PFSK-1 (cell line): ENCODE data around the gene NSL1.

Source experiments
- FOXP2 ChIP-seq: optimal IDR thresholded peaks from 2 replicates; pipeline ENCODE3; 2011; ENCODE audit warnings: borderline replicate concordance, control low read depth, inconsistent platforms; ENCODE audit not compliant: insufficient read depth; ENCODE audit errors: extremely low read length, extremely low read depth
- POLR2AphosphoS5 ChIP-seq: IDR thresholded peaks from 2 replicates; pipeline ENCODE4 v1.6.1; 2012; ENCODE audit warnings: low read depth, mild to moderate bottlenecking, control low read depth, low read length, moderate library complexity
- SIN3A ChIP-seq: IDR thresholded peaks from 2 replicates; pipeline ENCODE4 v1.6.1; 2012; ENCODE audit warnings: mild to moderate bottlenecking, low read length, moderate library complexity, borderline replicate concordance; ENCODE audit not compliant: insufficient read depth
- TAF1 ChIP-seq: IDR thresholded peaks from 2 replicates; pipeline ENCODE4 v1.6.1; 2012; ENCODE audit warnings: low read length, control low read depth, borderline replicate concordance; ENCODE audit not compliant: insufficient read depth
- TF ChIP-seq, protein P1 (sequence below), 2 experiments: IDR thresholded peaks; 2 replicates each; pipeline versions ENCODE4 v1.6.1 to v1.8.0; 2011 to 2012; ENCODE audit warnings: low read depth in 2 of 2, low read length in 2 of 2, control low read depth in 1 of 2, inconsistent platforms in 1 of 2, mild to moderate bottlenecking in 1 of 2, moderate library complexity in 1 of 2; ENCODE audit not compliant: insufficient read depth in 1 of 2

NSL1 gene

DNA sequence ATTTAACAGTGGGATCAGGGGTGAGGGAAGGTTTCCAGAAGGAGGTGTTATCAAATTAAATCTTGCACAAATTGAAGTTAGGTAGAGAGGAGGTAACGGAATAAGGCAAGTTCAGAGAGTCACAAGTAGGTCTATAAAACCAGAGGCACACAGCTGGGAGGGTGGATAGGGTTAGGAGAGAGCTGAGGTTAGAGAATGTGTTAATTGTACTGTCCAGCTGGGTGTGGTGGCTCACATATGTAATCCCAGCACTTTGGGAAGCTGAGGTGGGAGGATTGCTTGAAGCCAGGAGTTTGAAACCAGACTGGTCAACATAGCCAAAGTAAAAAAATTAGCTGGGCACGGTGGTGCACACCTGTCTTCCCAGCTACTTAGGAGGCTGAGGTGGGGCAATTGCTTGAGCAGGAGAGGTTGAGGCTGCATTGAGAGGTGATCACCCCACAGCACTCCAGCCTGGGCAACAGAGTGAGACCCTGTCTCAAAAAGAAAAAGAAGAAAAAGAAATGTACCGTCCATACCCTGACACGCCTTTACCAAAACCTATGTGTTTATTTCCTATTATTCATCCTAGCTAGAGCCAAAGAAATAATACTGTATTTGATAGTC lies 35.7 kb upstream of the NSL1 start:
- TF ChIP-seq POLR2AphosphoS5 (no peak), SIN3A (no peak), TAF1 (no peak), FOXP2 (no peak)
- TF ChIP-seq, protein P1, sequence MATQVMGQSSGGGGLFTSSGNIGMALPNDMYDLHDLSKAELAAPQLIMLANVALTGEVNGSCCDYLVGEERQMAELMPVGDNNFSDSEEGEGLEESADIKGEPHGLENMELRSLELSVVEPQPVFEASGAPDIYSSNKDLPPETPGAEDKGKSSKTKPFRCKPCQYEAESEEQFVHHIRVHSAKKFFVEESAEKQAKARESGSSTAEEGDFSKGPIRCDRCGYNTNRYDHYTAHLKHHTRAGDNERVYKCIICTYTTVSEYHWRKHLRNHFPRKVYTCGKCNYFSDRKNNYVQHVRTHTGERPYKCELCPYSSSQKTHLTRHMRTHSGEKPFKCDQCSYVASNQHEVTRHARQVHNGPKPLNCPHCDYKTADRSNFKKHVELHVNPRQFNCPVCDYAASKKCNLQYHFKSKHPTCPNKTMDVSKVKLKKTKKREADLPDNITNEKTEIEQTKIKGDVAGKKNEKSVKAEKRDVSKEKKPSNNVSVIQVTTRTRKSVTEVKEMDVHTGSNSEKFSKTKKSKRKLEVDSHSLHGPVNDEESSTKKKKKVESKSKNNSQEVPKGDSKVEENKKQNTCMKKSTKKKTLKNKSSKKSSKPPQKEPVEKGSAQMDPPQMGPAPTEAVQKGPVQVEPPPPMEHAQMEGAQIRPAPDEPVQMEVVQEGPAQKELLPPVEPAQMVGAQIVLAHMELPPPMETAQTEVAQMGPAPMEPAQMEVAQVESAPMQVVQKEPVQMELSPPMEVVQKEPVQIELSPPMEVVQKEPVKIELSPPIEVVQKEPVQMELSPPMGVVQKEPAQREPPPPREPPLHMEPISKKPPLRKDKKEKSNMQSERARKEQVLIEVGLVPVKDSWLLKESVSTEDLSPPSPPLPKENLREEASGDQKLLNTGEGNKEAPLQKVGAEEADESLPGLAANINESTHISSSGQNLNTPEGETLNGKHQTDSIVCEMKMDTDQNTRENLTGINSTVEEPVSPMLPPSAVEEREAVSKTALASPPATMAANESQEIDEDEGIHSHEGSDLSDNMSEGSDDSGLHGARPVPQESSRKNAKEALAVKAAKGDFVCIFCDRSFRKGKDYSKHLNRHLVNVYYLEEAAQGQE (IDR thresholded peaks at IDR 0.05; ENCODE audit: insufficient read depth in 1 of 2, low read depth in 2 of 2, low read length in 2 of 2): no peak

DNA sequence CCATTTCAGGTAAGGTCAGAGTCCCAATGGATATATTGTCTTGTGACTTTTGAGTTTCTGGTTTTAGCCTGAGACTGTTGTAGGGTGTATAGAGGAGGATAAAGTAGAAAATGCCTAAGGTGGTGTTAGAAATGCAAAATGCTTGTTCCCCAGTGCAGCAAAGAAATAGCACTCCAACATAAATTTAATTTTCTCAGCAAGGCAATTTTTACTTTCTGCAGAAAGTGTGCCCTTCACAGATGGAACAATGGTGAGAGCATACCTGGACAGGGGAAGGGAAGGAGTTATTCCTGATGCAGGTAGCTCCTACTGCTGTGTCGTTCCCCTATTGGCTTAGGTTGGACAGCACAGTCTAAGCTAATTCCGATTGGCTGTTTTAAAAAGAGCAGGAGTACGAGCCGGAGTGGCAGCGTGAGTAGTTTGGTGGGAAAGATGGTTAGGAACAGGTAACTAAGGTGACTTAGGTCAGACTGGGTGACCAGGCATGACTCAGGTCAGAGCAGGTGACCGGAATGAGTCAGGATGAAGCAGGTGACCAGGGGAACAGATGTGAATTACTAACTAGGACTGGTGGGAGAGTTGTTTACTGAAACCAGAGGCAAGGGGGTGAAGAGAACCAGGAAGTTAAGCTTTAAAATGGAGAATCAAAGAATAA lies 34.3 kb upstream of the NSL1 start:
- TF ChIP-seq FOXP2 (no peak), POLR2AphosphoS5 (no peak), TAF1 (no peak), SIN3A (no peak)
- TF ChIP-seq, protein P1 (IDR thresholded peaks at IDR 0.05; ENCODE audit: insufficient read depth in 1 of 2, low read depth in 2 of 2, low read length in 2 of 2): no peak

DNA sequence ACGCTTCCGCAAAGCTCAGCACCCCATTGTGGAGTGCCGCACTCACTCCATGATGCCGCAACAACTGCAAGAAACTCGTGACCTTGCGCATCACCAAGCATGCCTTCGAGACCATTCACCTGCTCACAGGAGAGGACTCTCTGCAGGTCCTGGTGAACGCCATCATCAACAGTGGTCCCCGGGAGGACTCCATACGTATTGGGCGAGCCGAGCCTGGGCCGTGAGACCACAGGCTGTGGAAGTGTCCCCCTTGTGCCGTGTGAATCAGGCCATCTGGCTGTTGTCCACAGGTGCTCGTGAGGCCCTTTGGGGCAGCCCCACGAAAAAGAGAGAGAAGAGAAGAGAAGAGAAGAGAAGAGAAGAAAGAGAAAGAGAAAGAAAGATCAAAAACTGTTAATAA lies 32.6 kb upstream of the NSL1 start:
- TF ChIP-seq FOXP2: no peak
- TF ChIP-seq TAF1: no peak
- TF ChIP-seq POLR2AphosphoS5: no peak
- TF ChIP-seq, protein P1 (IDR thresholded peaks at IDR 0.05; ENCODE audit: insufficient read depth in 1 of 2, low read depth in 2 of 2, low read length in 2 of 2): no peak
- TF ChIP-seq SIN3A: no peak

DNA sequence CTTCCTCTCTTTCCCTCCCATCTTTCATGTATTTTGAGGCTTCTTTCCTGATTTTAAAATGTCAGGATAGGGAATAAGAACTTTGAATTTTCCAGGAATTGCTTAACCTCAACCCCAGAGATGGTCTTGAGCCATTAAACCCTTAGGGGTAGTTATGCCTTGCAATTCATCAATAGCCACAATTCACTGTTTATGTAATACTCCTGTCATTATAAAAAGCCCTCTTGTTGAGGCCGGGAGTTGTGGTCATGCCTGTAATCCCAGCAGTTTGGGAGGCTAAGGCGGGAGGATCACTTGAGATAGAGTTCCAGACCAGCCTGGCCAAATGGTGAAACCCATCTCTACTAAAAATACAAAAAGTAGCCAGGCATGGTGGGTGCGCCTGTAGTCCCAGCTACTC lies 31.4 kb upstream of the NSL1 start:
- TF ChIP-seq, protein P1 (IDR thresholded peaks at IDR 0.05; ENCODE audit: insufficient read depth in 1 of 2, low read depth in 2 of 2, low read length in 2 of 2): no peak
- no peak for TF ChIP-seq SIN3A
- no peak for TF ChIP-seq FOXP2
- TF ChIP-seq POLR2AphosphoS5: no peak
- no peak for TF ChIP-seq TAF1

DNA sequence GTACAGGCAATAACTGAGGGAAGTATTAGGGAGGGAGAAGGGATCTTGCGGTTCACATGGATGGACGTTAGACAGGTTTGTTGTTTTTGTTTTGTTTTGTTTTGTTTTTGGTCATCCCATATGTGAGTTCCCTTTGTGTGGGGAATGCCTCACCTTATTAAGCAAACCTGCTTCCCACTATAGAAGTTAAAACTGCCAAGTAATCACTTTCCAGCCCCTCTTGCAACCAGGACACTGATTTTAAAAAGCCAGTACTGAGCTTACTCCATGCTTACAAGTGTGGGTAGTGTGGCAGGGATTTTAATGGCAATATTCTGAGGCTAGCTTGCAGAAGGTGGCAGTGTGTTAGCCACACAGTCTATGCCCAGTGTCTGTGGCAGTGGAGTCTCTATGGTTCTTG lies 29.4 kb upstream of the NSL1 start:
- TF ChIP-seq SIN3A (no peak), TAF1 (no peak), POLR2AphosphoS5 (no peak), FOXP2 (no peak)
- TF ChIP-seq, protein P1 (IDR thresholded peaks at IDR 0.05; ENCODE audit: insufficient read depth in 1 of 2, low read depth in 2 of 2, low read length in 2 of 2): no peak
